Measurements from ENCODE around the gene MERTK.

MERTK gene

DNA sequence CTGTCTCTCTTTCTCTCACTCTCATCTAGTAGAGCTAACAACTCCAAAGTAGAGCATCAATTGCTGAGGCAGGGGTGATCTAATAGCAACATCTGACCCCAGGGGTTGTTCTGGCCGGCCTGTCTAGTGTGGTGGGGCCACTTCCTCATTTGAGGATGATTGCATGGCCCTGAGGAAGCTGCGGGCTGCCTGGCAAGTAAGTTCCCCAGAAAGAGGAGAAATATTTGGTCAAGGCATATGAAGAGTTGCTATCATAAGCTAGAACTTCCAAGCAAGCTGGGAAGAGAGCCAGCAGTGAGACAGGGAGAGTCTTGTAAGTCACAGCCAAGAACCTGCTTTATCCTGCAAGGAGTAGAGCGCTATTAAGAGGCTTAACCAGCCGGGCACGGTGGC, 105.8 kb downstream of the MERTK start:
- Histone ChIP-seq H3K9me3 (ENCODE audit: control insufficient read depth, low read depth, low read length) (no peaks in the 10 kb centered on the region), H3K4me3 (ENCODE audit: low read length) (no peak overlapping the region), H3K36me3 (ENCODE audit: control insufficient read depth, low read depth, low read length) (no peaks in the 10 kb centered on the region), H3K27me3 (ENCODE audit: control insufficient read depth, insufficient read depth, low read length) (no peaks in the 10 kb centered on the region), H3K4me1 (ENCODE audit: control insufficient read depth, low read depth, low read length) (no peaks in the 10 kb centered on the region), H3K9ac (ENCODE audit: low read length) (no peak overlapping the region), H3K27ac (ENCODE audit: low read length) (no peak overlapping the region)

DNA sequence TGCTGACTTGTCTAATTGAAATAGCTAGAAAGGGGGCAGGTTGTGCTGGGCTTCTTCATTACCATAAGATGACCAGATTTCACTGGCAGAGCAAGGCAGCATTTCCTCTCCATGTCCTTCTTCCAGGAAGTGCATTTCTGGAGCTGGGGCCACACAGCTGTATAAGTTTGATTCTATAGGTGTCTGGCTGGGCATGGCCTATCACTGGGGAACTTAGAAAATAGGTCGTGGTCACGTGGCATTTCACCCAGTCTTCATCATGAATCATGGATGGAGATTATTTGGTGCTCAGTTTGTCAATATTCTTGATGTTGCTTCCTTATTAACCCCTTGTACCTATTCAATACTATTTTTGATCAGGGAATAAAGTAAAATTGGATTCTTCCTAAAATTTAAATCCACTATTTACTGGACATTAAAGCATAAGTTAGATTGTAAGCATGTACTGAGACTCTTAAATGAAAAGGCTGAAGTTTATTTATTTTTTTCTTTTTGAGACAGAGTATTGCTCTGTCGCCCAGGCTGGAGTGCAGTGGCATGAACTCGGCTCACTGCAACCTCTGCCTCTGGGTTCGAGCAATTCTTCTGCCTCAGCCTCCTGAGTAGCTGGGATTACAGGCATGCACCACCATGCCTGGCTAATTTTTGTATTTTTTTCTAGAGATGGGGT, 107.1 kb downstream of the MERTK start:
- no peak overlapping the region for H3K4me3 ChIP-seq (ENCODE audit: low read length)
- no peak overlapping the region for H3K27ac ChIP-seq (ENCODE audit: low read length)
- H3K36me3 ChIP-seq (ENCODE audit: control insufficient read depth, low read depth, low read length), result no peaks in the 10 kb centered on the region
- H3K27me3 ChIP-seq (ENCODE audit: control insufficient read depth, insufficient read depth, low read length), result no peaks in the 10 kb centered on the region
- H3K4me1 ChIP-seq (ENCODE audit: control insufficient read depth, low read depth, low read length), result no peaks in the 10 kb centered on the region
- no peak overlapping the region for H3K9ac ChIP-seq (ENCODE audit: low read length)
- no peaks in the 10 kb centered on the region for H3K9me3 ChIP-seq (ENCODE audit: control insufficient read depth, low read depth, low read length)

GRCh38 chr2:112006076-112006410, 107.6 kb downstream of the MERTK start:
- Histone ChIP-seq H3K27me3 (ENCODE audit: control insufficient read depth, insufficient read depth, low read length) (no peaks in the 10 kb centered on the region), H3K9me3 (ENCODE audit: control insufficient read depth, low read depth, low read length) (no peaks in the 10 kb centered on the region), H3K4me1 (ENCODE audit: control insufficient read depth, low read depth, low read length) (no peaks in the 10 kb centered on the region), H3K4me3 (ENCODE audit: low read length) (no peak overlapping the region), H3K27ac (ENCODE audit: low read length) (no peak overlapping the region), H3K36me3 (ENCODE audit: control insufficient read depth, low read depth, low read length) (no peaks in the 10 kb centered on the region), H3K9ac (ENCODE audit: low read length) (no peak overlapping the region)

DNA sequence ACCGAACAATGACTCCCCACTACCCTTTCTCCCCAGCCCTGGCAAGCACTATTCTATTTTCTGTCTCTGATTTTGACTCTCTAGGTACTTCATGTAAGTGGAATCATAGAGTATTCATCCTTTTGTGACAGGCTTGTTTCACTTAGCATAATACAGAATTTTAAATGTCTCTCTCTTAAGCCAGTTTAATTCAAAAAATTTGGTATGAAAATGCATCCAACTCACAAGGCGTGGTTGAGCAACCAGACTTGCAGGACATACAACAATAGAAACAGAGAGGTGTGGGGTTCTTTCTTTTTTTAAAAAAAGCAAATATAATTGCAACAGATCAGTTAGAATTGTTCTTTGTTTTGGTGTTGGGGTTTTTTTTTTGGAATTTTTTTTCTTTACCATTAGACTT, 109.1 kb downstream of the MERTK start:
- Histone ChIP-seq H3K27me3 (ENCODE audit: control insufficient read depth, insufficient read depth, low read length) (no peaks in the 10 kb centered on the region), H3K27ac (ENCODE audit: low read length) (no peak overlapping the region), H3K36me3 (ENCODE audit: control insufficient read depth, low read depth, low read length) (no peaks in the 10 kb centered on the region), H3K4me3 (ENCODE audit: low read length) (no peak overlapping the region), H3K4me1 (ENCODE audit: control insufficient read depth, low read depth, low read length) (no peaks in the 10 kb centered on the region), H3K9me3 (ENCODE audit: control insufficient read depth, low read depth, low read length) (no peaks in the 10 kb centered on the region), H3K9ac (ENCODE audit: low read length) (no peak overlapping the region)

DNA sequence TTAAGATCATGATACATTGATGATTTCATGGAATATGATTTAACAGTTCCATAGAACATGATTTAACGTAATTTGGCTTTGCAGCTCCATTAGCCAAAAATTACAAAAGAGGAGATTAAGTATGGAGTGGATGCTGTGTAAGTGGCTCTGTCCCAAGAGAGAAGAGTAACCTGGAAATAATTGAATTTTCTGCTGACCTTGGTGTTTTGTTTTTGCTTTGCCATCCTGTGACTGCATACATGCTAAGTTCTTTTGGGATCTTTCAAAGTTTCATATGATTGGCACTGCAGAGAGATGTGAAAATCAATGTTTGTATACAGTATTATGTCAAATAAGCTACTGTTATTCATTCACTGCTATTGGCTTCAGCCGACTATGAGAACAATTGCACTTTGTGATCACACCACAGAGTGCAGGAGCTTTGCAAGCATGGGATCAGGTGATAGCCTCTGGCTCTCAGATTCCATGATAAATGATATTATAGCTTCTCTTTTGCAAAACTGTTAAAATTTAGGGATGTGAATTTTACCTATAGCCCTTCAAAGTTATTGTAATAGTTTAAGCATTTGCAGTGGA, 110.6 kb downstream of the MERTK start:
- Histone ChIP-seq H3K27me3 (ENCODE audit: control insufficient read depth, insufficient read depth, low read length) (no peaks in the 10 kb centered on the region), H3K9me3 (ENCODE audit: control insufficient read depth, low read depth, low read length) (no peaks in the 10 kb centered on the region), H3K36me3 (ENCODE audit: control insufficient read depth, low read depth, low read length) (no peaks in the 10 kb centered on the region), H3K27ac (ENCODE audit: low read length) (no peak overlapping the region), H3K4me1 (ENCODE audit: control insufficient read depth, low read depth, low read length) (no peaks in the 10 kb centered on the region), H3K4me3 (ENCODE audit: low read length) (no peak overlapping the region), H3K9ac (ENCODE audit: low read length) (no peak overlapping the region)

- H3K9ac ChIP-seq (ENCODE audit: low read length), result no peak overlapping the region
These were observed 112.3 kb downstream of the MERTK start for GRCh38 chr2:112010751-112011150.

GRCh38 chr2:112012556-112012955, 114.1 kb downstream of the MERTK start:
- H3K4me3 ChIP-seq (ENCODE audit: low read length), result no peak overlapping the region
- H3K36me3 ChIP-seq (ENCODE audit: control insufficient read depth, low read depth, low read length), result no peaks in the 10 kb centered on the region
- H3K9ac ChIP-seq (ENCODE audit: low read length), result no peak overlapping the region
- no peaks in the 10 kb centered on the region for H3K4me1 ChIP-seq (ENCODE audit: control insufficient read depth, low read depth, low read length)
- H3K27me3 ChIP-seq (ENCODE audit: control insufficient read depth, insufficient read depth, low read length), result no peaks in the 10 kb centered on the region
- H3K27ac ChIP-seq (ENCODE audit: low read length), result no peak overlapping the region
- no peaks in the 10 kb centered on the region for H3K9me3 ChIP-seq (ENCODE audit: control insufficient read depth, low read depth, low read length)

More at GRCh38 chr2:112010751-112011150, 112.3 kb downstream of the MERTK start:
- no peaks in the 10 kb centered on the region for H3K9me3 ChIP-seq (ENCODE audit: control insufficient read depth, low read depth, low read length)
- no peaks in the 10 kb centered on the region for H3K4me1 ChIP-seq (ENCODE audit: control insufficient read depth, low read depth, low read length)
- no peaks in the 10 kb centered on the region for H3K36me3 ChIP-seq (ENCODE audit: control insufficient read depth, low read depth, low read length)
- H3K4me3 ChIP-seq (ENCODE audit: low read length), result no peak overlapping the region
- no peak overlapping the region for H3K27ac ChIP-seq (ENCODE audit: low read length)
- no peaks in the 10 kb centered on the region for H3K27me3 ChIP-seq (ENCODE audit: control insufficient read depth, insufficient read depth, low read length)

GRCh38 chr2:112018846-112019245, 120.4 kb downstream of the MERTK start:
- Histone ChIP-seq H3K9ac (ENCODE audit: low read length) (no peak overlapping the region), H3K36me3 (ENCODE audit: control insufficient read depth, low read depth, low read length) (no peaks in the 10 kb centered on the region), H3K9me3 (ENCODE audit: control insufficient read depth, low read depth, low read length) (no peaks in the 10 kb centered on the region), H3K27ac (ENCODE audit: low read length) (no peak overlapping the region), H3K4me3 (ENCODE audit: low read length) (no peak overlapping the region), H3K4me1 (ENCODE audit: control insufficient read depth, low read depth, low read length) (no peaks in the 10 kb centered on the region), H3K27me3 (ENCODE audit: control insufficient read depth, insufficient read depth, low read length) (no peaks in the 10 kb centered on the region)

DNA sequence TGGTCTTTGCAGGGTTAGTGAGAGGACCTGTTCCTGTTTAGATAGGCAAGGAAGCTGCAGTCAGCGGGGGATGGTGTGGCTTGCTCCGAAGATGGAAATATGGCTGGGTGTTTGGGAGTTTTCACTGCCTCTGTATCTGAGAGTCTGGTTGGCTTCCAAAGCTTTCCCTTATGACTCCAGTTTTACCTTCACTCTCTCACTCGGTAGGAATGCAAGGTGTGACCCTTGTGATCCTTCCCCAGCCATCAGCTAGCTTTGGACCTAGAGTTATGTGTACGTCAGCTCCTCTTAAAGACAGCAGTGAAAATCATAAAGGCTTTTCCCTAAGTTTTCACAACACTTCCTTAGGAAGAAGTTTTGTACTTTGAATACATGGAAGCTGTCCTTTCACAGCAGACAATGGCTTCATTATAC, 121.2 kb downstream of the MERTK start:
- Histone ChIP-seq H3K4me1 (ENCODE audit: control insufficient read depth, low read depth, low read length) (no peaks in the 10 kb centered on the region), H3K27ac (ENCODE audit: low read length) (no peak overlapping the region), H3K4me3 (ENCODE audit: low read length) (no peak overlapping the region), H3K9ac (ENCODE audit: low read length) (no peak overlapping the region), H3K9me3 (ENCODE audit: control insufficient read depth, low read depth, low read length) (no peaks in the 10 kb centered on the region), H3K36me3 (ENCODE audit: control insufficient read depth, low read depth, low read length) (no peaks in the 10 kb centered on the region), H3K27me3 (ENCODE audit: control insufficient read depth, insufficient read depth, low read length) (no peaks in the 10 kb centered on the region)

DNA sequence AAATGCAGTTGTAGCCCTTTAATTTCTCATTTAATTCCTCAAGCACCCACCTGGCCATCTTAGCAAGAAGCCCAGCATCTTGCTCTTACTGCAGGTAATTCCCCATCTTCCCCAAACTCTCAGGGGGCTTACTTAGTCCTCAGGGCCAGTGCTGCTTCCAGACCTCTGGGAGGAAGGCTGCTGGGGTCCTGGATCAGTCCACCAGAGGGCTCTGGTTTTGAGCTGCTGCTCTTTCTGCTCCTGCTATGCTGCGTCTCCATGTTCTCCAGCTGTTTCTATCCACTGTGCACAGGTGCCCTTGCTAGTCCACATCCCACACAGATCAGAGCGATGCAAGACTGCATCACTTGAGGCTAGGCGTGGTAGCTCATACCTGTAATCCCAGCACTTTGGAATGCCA, 122.2 kb downstream of the MERTK start:
- Histone ChIP-seq H3K27ac (ENCODE audit: low read length) (no peak overlapping the region), H3K36me3 (ENCODE audit: control insufficient read depth, low read depth, low read length) (no peaks in the 10 kb centered on the region), H3K4me1 (ENCODE audit: control insufficient read depth, low read depth, low read length) (no peaks in the 10 kb centered on the region), H3K4me3 (ENCODE audit: low read length) (no peak overlapping the region), H3K27me3 (ENCODE audit: control insufficient read depth, insufficient read depth, low read length) (no peaks in the 10 kb centered on the region), H3K9ac (ENCODE audit: low read length) (no peak overlapping the region), H3K9me3 (ENCODE audit: control insufficient read depth, low read depth, low read length) (no peaks in the 10 kb centered on the region)

GRCh38 chr2:112021290-112021689, 122.9 kb downstream of the MERTK start:
- Histone ChIP-seq H3K36me3 (ENCODE audit: control insufficient read depth, low read depth, low read length) (no peaks in the 10 kb centered on the region), H3K27me3 (ENCODE audit: control insufficient read depth, insufficient read depth, low read length) (no peaks in the 10 kb centered on the region), H3K27ac (ENCODE audit: low read length) (no peak overlapping the region), H3K9me3 (ENCODE audit: control insufficient read depth, low read depth, low read length) (no peaks in the 10 kb centered on the region), H3K4me1 (ENCODE audit: control insufficient read depth, low read depth, low read length) (no peaks in the 10 kb centered on the region), H3K4me3 (ENCODE audit: low read length) (no peak overlapping the region), H3K9ac (ENCODE audit: low read length) (no peak overlapping the region)

- Histone ChIP-seq H3K4me3 (ENCODE audit: low read length) (no peak overlapping the region), H3K27ac (ENCODE audit: low read length) (no peak overlapping the region), H3K9me3 (ENCODE audit: control insufficient read depth, low read depth, low read length) (no peaks in the 10 kb centered on the region), H3K36me3 (ENCODE audit: control insufficient read depth, low read depth, low read length) (no peaks in the 10 kb centered on the region), H3K27me3 (ENCODE audit: control insufficient read depth, insufficient read depth, low read length) (no peaks in the 10 kb centered on the region), H3K4me1 (ENCODE audit: control insufficient read depth, low read depth, low read length) (no peaks in the 10 kb centered on the region), H3K9ac (ENCODE audit: low read length) (no peak overlapping the region)
These were observed 123.4 kb downstream of the MERTK start for GRCh38 chr2:112021781-112022231.
